OCI-LY1 (cell line): ENCODE measurements around the gene HUS1B.

Experiments
- H2AFZ ChIP-seq: fragments of 200-600 bp; sonication (generic), shearing (Covaris generic); 2 replicates; pipeline ENCODE4 v1.6.0; 2014; ENCODE audit warnings: antibody characterized with exemption, mild to moderate bottlenecking, low read length
- H3F3A ChIP-seq: fragments of 200-600 bp; sonication (generic), shearing (Covaris generic); 2 replicates; pipeline ENCODE4 v1.6.0; 2014; ENCODE audit warnings: mild to moderate bottlenecking, antibody characterized with exemption, low read length, moderate library complexity; ENCODE audit not compliant: insufficient read depth
- H3K27ac ChIP-seq: fragments of 200-600 bp; sonication (generic); 2 replicates; pipeline ENCODE4 v1.5.1; 2014; ENCODE audit warnings: low read length, mixed run types, mild to moderate bottlenecking, low read depth; ENCODE audit not compliant: poor library complexity, severe bottlenecking
- H3K27me3 ChIP-seq: fragments of 200-600 bp; sonication (generic); 2 replicates; pipeline ENCODE4 v1.6.0; 2014; ENCODE audit warnings: antibody characterized with exemption, mild to moderate bottlenecking, low read length, moderate library complexity; ENCODE audit not compliant: insufficient read depth
- H3K36me3 ChIP-seq: fragments of 200-600 bp; sonication (generic); 2 replicates; pipeline ENCODE4 v1.6.1; 2014; ENCODE audit warnings: mild to moderate bottlenecking, antibody characterized with exemption, low read length, moderate library complexity, mixed read lengths; ENCODE audit not compliant: insufficient read depth
- H3K4me1 ChIP-seq: fragments of 200-600 bp; sonication (generic); 2 replicates; pipeline ENCODE4 v1.5.1; 2014; ENCODE audit warnings: mild to moderate bottlenecking, low read length, moderate library complexity; ENCODE audit not compliant: insufficient read depth, severe bottlenecking
- H3K4me2 ChIP-seq: fragments of 200-600 bp; sonication (generic), shearing (Covaris generic); 2 replicates; pipeline ENCODE4 v1.6.1; 2014; ENCODE audit warnings: low read length
- H3K4me3 ChIP-seq: fragments of 200-600 bp; sonication (generic); 2 replicates; pipeline ENCODE4 v1.5.1; 2014; ENCODE audit warnings: low read length, low read depth, mild to moderate bottlenecking, mixed read lengths; ENCODE audit not compliant: poor library complexity, severe bottlenecking
- H3K79me2 ChIP-seq: fragments of 200-600 bp; shearing (Covaris generic); 2 replicates; pipeline ENCODE4 v1.6.1; 2016; ENCODE audit warnings: mixed run types, low read length, mixed read lengths; ENCODE audit not compliant: insufficient read depth
- H3K9ac ChIP-seq: fragments of 200-600 bp; sonication (generic), shearing (Covaris generic); 2 replicates; pipeline ENCODE4 v1.6.1; 2014; ENCODE audit warnings: mild to moderate bottlenecking, low read length, mixed read lengths
- H3K9me2 ChIP-seq: fragments of 200-600 bp; sonication (generic), shearing (Covaris generic); 2 replicates; pipeline ENCODE4 v1.6.1; 2014; ENCODE audit warnings: low read depth, mild to moderate bottlenecking, low read length, mixed read lengths
- H3K9me3 ChIP-seq: fragments of 200-600 bp; shearing (Covaris generic); 2 replicates; pipeline ENCODE4 v1.6.1; 2014; ENCODE audit warnings: low read length, mixed read lengths
- H4K20me1 ChIP-seq: fragments of 200-600 bp; sonication (generic), shearing (Covaris generic); 2 replicates; pipeline ENCODE4 v1.6.0; 2016; ENCODE audit warnings: mild to moderate bottlenecking, low read length; ENCODE audit not compliant: insufficient read depth
- CTCF ChIP-seq: fragments of 200-600 bp; sonication (generic), shearing (Covaris generic); IDR thresholded peaks from 2 replicates; pipeline ENCODE4 v1.5.1; 2017; ENCODE audit warnings: mild to moderate bottlenecking, antibody characterized with exemption, low read length, moderate library complexity, mixed read lengths
- EZH2 ChIP-seq: fragments of 200-600 bp; sonication (generic), shearing (Covaris generic); IDR thresholded peaks from 2 replicates; pipeline ENCODE4 v1.8.0; 2017; ENCODE audit warnings: borderline replicate concordance, mixed run types, mild to moderate bottlenecking, antibody characterized with exemption, low read length, moderate library complexity, mixed read lengths

Gene HUS1B

DNA sequence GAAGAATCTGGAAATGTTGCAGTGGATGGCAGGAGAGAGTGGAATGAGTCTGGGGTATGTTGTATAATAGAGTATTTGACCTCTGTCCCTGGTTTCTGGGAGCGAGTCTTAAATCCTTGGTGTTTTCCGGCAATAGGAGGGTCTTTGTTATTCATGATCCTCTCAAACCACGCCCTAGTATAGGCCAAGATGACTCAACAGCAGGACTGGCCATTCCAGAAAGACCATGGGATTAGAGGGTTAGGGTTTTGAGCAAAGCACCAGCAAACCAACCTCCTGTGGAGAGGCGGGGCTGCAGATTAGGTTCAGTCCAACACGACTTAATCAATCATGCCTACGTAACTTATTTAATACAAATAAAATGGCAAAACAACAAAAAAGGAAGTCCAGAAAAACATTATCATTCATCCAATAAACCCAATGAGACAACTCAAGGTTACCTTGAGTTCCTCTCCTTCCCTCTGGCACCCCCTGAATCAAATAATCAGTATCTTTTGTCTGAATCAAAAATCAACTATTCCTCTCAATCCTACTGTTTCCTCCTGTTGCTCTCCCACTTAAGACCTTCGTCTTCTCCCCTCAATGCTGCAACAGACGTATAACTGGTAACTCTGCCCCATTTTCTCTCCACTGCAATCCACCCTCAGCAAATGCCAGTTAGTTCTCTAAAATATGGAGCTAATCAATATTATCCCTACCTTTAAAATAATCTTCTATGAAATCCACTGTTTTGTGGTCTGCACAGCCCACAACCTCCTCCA lies 15.5 kb downstream of the HUS1B start:
- Histone ChIP-seq H3K9me3 (no peaks in the 10 kb centered on the region; the same call in 1 of the 2 replicates), H3K4me1 (no peaks in the 10 kb centered on the region), H3F3A (no peaks in the 10 kb centered on the region), H3K27me3 (no peaks in the 10 kb centered on the region), H4K20me1 (no peaks in the 10 kb centered on the region), H3K4me3 (no peak overlapping the region), H3K4me2 (no peak overlapping the region), H3K9me2 (no peaks in the 10 kb centered on the region), H3K79me2 (no peaks in the 10 kb centered on the region), H3K36me3 (no peaks in the 10 kb centered on the region), H3K27ac (no peak overlapping the region), H2AFZ (no peak overlapping the region), H3K9ac (no peak overlapping the region)
- TF ChIP-seq EZH2 = no peak
- TF ChIP-seq CTCF = no peak

DNA sequence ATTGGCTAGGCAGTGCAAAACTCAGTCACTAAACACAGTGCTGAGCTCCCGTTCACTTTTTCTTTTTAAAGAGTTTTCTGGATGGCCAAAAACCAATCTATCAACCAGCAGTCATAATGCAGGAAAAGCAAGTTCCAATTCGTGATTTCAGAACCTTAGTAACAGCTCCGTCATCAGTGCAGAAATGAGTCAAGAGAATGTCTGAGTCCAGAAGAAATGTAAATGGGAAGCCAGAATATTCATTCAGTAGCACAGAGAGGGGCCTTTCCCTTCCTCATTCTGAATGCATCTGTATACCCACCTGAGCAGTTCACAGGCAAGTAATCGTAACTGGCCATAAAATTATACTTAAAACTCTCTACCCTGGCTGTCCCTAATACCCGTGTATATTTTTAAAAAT lies 20.4 kb downstream of the HUS1B start:
- no peak for TF ChIP-seq EZH2
- no peak for TF ChIP-seq CTCF
- 0 out of 2 replicates have a peak, but pooled peaks cover 7% of the 10 kb centered on the region for H3K36me3 ChIP-seq
- no peak overlapping the region for H3K4me2 ChIP-seq
- H3K9me2 ChIP-seq = no peaks in the 10 kb centered on the region
- no peaks in the 10 kb centered on the region for H3K27me3 ChIP-seq
- no peak overlapping the region for H3K9ac ChIP-seq
- H3K27ac ChIP-seq = no peak overlapping the region
- H3K79me2 ChIP-seq = no peaks in the 10 kb centered on the region
- H4K20me1 ChIP-seq = no peaks in the 10 kb centered on the region
- no peaks in the 10 kb centered on the region for H3K4me1 ChIP-seq
- H3K9me3 ChIP-seq = no peaks in the 10 kb centered on the region; the same call in 1 of the 2 replicates
- no peak overlapping the region for H2AFZ ChIP-seq
- no peak overlapping the region for H3K4me3 ChIP-seq
- H3F3A ChIP-seq = no peaks in the 10 kb centered on the region

GRCh38 chr6:635233-635632 lies 21.7 kb downstream of the HUS1B start:
- H3K79me2 ChIP-seq = no peaks in the 10 kb centered on the region
- H3K27ac ChIP-seq = no peak overlapping the region
- no peaks in the 10 kb centered on the region for H4K20me1 ChIP-seq
- 0 out of 2 replicates have a peak, but pooled peaks cover 7% of the 10 kb centered on the region for H3K36me3 ChIP-seq
- H3K9me2 ChIP-seq = no peaks in the 10 kb centered on the region
- no peak overlapping the region for H3K4me3 ChIP-seq
- TF ChIP-seq EZH2 (no peak), CTCF (no peak)
- no peaks in the 10 kb centered on the region for H3F3A ChIP-seq
- H3K4me2 ChIP-seq = no peak overlapping the region
- no peak overlapping the region for H3K9ac ChIP-seq
- H3K4me1 ChIP-seq = no peaks in the 10 kb centered on the region
- no peaks in the 10 kb centered on the region for H3K27me3 ChIP-seq
- no peaks in the 10 kb centered on the region for H3K9me3 ChIP-seq
- H2AFZ ChIP-seq = no peak overlapping the region
